Brain microvascular endothelial cell (primary cell): ENCODE data around the gene ITGB3.

Experiments used
- DNase-seq: peaks from one replicate; pipeline ENCODE4 v3.0.0-alpha.2; 2020
- H3K27ac ChIP-seq: fragments of 250-450 bp; sonication (Bioruptor Pico); 2 replicates; pipeline ENCODE4 v1.5.1; 2020; ENCODE audit warnings: mild to moderate bottlenecking, moderate library complexity
- H3K27me3 ChIP-seq: fragments of 250-450 bp; sonication (Bioruptor Pico); replicated peaks from 2 replicates; pipeline ENCODE4 v1.5.1; 2020; ENCODE audit warnings: mild to moderate bottlenecking
- H3K36me3 ChIP-seq: fragments of 250-450 bp; sonication (Bioruptor Pico); replicated peaks from 2 replicates; pipeline ENCODE4 v1.5.1; 2020; ENCODE audit warnings: mild to moderate bottlenecking
- H3K4me3 ChIP-seq: 2 replicates; pipeline ENCODE4 v1.5.1; 2011; ENCODE audit warnings: low read depth, mild to moderate bottlenecking, control low read depth, low read length, moderate library complexity
- in situ Hi-C: cut with HindIII; loops from 2 replicates; pipeline ENCODE4 v1.10.0; 2017; ENCODE audit warnings: low sequenced_read_pairs, low pct_ligation_motif_present
- TF ChIP-seq, protein P1 (sequence below): IDR thresholded peaks from 2 replicates; pipeline ENCODE4 v1.5.1; 2011; ENCODE audit warnings: low read depth, mild to moderate bottlenecking, moderate library complexity, low read length, control low read depth, inconsistent platforms; ENCODE audit errors: missing control alignments

The ITGB3 gene

DNA sequence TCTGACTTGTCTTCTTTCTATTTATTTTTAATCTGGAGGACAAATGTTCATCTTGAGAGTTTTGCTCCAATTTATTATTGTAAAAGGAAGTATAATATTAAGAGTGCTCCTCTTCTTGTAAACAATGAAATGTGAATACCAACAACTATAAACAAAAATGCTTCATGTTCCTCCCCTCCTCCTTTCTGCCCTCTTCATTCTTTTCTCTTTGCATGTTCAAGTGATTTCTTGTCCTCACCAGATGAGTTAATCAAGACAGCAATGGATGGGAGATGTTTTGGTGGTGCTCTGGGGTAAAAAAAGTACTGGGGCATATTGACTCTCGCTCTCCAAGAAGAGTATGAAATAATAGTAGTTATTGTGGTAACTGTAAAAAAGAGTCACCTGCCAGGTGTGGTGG is 24.3 kb downstream of the ITGB3 start:
- in situ Hi-C loops = no loop called here
- TF ChIP-seq, protein P1, sequence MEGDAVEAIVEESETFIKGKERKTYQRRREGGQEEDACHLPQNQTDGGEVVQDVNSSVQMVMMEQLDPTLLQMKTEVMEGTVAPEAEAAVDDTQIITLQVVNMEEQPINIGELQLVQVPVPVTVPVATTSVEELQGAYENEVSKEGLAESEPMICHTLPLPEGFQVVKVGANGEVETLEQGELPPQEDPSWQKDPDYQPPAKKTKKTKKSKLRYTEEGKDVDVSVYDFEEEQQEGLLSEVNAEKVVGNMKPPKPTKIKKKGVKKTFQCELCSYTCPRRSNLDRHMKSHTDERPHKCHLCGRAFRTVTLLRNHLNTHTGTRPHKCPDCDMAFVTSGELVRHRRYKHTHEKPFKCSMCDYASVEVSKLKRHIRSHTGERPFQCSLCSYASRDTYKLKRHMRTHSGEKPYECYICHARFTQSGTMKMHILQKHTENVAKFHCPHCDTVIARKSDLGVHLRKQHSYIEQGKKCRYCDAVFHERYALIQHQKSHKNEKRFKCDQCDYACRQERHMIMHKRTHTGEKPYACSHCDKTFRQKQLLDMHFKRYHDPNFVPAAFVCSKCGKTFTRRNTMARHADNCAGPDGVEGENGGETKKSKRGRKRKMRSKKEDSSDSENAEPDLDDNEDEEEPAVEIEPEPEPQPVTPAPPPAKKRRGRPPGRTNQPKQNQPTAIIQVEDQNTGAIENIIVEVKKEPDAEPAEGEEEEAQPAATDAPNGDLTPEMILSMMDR = no peak
- no peak overlapping the region for H3K4me3 ChIP-seq
- peak overlapping the region; percentile 91 for H3K27ac ChIP-seq
- no peaks in the 10 kb centered on the region for H3K27me3 ChIP-seq
- DNase-seq = no peak
- H3K36me3 ChIP-seq = no peaks in the 10 kb centered on the region

DNA sequence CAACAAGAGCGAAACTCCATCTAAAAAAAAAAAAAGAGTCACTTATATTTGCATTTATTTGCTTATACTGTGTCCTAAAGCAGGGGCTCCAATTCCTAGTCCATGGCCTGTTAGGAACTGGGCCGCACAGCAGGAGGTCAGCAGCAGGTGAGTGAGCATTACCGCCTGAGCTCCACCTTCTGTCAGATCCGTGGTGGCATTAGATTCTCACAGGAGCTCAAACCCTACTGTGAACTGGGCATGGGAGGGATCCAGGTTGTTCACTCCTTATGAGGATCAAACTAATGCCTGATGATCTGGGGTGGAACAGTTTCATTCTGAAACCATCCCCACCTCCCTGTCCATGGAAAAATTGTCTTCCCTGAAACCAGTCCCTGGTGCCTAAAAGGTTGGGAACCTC is 24.9 kb downstream of the ITGB3 start:
- H3K27me3 ChIP-seq = no peaks in the 10 kb centered on the region
- H3K36me3 ChIP-seq = no peaks in the 10 kb centered on the region
- TF ChIP-seq, protein P1 = no peak
- H3K27ac ChIP-seq = peak overlapping the region; percentile 91
- no peak for DNase-seq
- in situ Hi-C loops = no loop called here
- no peak overlapping the region for H3K4me3 ChIP-seq

DNA sequence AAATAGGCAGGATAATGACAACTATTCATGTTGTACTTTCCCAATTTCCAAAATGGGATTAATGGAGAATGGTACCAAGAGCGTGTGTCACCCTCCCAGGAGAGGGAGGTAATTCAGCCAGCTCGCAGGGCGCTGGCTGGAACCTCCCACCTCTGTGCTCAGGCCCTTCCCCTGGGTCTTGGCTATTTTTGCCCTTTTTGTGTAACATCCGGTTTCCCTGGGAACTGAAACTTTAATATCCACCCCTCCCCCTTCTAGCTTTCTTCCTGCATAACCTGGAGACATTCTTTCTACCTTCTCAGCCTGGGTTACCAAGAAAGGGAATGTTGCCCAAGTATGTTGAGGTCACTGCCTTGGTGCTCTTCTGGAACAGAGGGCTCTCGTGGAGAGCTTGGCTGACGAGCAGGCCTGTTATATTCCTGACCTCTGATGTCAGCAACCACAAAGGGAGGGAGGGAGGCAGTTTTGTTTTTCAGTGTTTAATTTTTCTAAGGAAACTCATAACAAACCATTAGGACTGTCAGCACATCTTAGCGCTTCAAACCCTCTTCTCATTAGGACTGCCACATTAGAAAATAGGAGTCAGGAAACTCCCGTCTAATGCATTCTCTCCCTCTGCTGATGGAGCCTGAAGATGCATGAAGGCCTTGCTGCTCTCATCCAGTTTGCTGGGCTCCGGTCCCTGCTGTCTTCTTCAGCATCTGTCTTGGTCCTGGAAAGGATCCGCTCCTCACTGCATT is 25.6 kb downstream of the ITGB3 start:
- peak overlapping the region; percentile 91 for H3K27ac ChIP-seq

DNA sequence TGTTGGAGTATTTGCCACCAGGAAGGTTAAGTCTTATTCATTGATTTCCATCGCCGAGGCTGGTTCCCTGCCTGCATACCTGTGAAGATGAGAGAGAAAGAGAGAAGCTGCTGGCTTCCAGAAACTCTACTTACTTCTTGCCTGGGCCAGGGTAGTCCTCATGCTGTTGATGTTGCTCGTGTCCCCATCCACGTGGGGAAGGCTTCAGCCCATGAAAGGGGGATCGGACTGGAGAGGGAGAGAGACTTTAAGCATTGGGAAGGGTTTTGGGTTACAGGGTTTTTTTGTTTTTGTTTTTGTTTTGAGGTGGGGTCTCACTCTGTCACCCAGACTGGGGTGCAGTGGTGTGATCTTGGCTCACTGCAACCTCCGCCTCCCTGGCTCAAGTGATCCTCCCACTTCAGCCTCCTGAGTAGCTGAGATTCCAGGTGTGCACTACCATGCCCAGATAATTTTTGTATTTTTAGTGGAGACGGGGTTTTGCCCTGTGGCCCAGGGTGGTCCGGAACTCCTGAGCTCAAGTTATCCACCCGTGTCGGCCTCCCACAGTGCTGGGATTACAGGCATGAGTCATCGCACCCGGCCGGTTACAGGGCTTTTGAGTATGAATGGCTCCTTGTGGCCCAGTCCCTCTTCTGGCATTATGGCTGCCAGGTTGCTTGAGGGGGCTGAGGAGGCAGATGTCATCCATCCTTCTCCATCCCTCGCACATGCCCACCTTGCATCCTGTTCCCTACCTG is 26.6 kb downstream of the ITGB3 start:
- Histone ChIP-seq H3K36me3 (no peaks in the 10 kb centered on the region), H3K4me3 (no peak overlapping the region), H3K27me3 (no peaks in the 10 kb centered on the region), H3K27ac (peak overlapping the region; percentile 91)
- peak; percentile 72 for DNase-seq
- in situ Hi-C loops = no loop called here
- TF ChIP-seq, protein P1 = no peak

More for the DNA sequence above, 25.6 kb downstream of the ITGB3 start:
- H3K36me3 ChIP-seq = no peaks in the 10 kb centered on the region
- no peaks in the 10 kb centered on the region for H3K27me3 ChIP-seq
- H3K4me3 ChIP-seq = no peak overlapping the region
- peak; percentile 95 for DNase-seq
- TF ChIP-seq, protein P1 = peak; percentile 14
- in situ Hi-C loops = no loop called here

DNA sequence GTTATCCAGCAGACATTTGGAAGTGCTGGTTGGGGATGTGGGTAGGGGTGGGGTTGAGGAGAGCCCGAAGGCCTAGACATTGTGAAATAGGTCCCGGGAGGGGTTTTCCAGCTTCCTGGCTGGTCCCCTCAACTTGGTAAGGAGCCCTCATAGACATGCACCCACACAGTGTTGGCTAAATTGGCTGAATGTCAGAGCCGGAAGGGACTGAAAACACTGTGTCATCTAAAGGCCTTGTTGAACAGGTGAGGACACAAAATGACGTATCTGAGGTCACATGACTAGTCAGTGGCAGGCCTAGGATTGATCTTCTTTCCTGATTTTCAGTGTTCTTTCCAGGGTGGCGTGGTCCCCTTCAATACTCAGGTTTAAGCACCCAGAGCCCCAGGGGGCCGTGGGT is 27.6 kb downstream of the ITGB3 start:
- Histone ChIP-seq H3K36me3 (no peaks in the 10 kb centered on the region), H3K27ac (no peak overlapping the region), H3K27me3 (no peaks in the 10 kb centered on the region), H3K4me3 (no peak overlapping the region)
- no peak for DNase-seq
- TF ChIP-seq, protein P1 = no peak
- in situ Hi-C loops = no loop called here
